Smooth muscle cell (in vitro differentiated cells): ENCODE data around the gene IBA57. TPM values are rescaled to one million over a fixed set of nuclear protein-coding genes. Genes with fewer than 3 reads are reported as not detected.
A peak's percentile ranks its signal among the peaks of the same experiment; 100 is the strongest.
"Not testable (repeated sequence)": the region's sequence is repeated elsewhere in the genome, so short reads cannot be mapped to it uniquely, and the experiment has no call there.

Experiments
- DNase-seq: peaks from one replicate; lab custom pipeline; 2025; ENCODE audit not compliant: unreplicated experiment; lab: John Stamatoyannopoulos, UW
- H2AFZ ChIP-seq: fragments of 200-600 bp; sonication (generic); 2 replicates; pipeline ENCODE4 v1.6.0; 2016; ENCODE audit warnings: antibody characterized with exemption, low read depth, mild to moderate bottlenecking
- H3F3A ChIP-seq: fragments of 200-600 bp; sonication (generic); 2 replicates; pipeline ENCODE4 v1.6.0; 2017; ENCODE audit warnings: antibody characterized with exemption, low read depth
- H3K27ac ChIP-seq: fragments of 200-600 bp; sonication (generic); 2 replicates; pipeline ENCODE4 v1.5.1; 2016; ENCODE audit warnings: low read depth, mild to moderate bottlenecking
- H3K27me3 ChIP-seq: fragments of 200-600 bp; sonication (generic); 2 replicates; pipeline ENCODE4 v1.6.1; 2016; ENCODE audit warnings: low read depth, mild to moderate bottlenecking
- H3K36me3 ChIP-seq: fragments of 200-600 bp; sonication (generic); 2 replicates; pipeline ENCODE4 v1.5.1; 2016; ENCODE audit warnings: low read depth
- H3K4me1 ChIP-seq: fragments of 200-600 bp; sonication (generic); 2 replicates; pipeline ENCODE4 v1.5.1; 2016; ENCODE audit warnings: low read depth
- H3K4me2 ChIP-seq: fragments of 200-600 bp; sonication (generic); 2 replicates; pipeline ENCODE4 v1.6.0; 2016; ENCODE audit warnings: mild to moderate bottlenecking
- H3K4me3 ChIP-seq: fragments of 200-600 bp; sonication (generic); 2 replicates; pipeline ENCODE4 v1.5.1; 2016; ENCODE audit warnings: mild to moderate bottlenecking
- H3K79me2 ChIP-seq: fragments of 200-600 bp; sonication (generic); 2 replicates; pipeline ENCODE4 v1.6.0; 2016; ENCODE audit warnings: low read depth, mild to moderate bottlenecking
- H3K9ac ChIP-seq: fragments of 200-600 bp; sonication (generic); 2 replicates; pipeline ENCODE4 v1.6.0; 2016; ENCODE audit warnings: low read depth
- H3K9me3 ChIP-seq: fragments of 200-600 bp; sonication (generic); replicated peaks from 2 replicates; pipeline ENCODE4 v1.5.1; 2016; ENCODE audit warnings: low read depth
- H4K20me1 ChIP-seq: fragments of 200-600 bp; sonication (generic); 2 replicates; pipeline ENCODE4 v1.6.0; 2016; ENCODE audit warnings: low read depth
- CTCF ChIP-seq: fragments of 200-600 bp; sonication (generic); IDR thresholded peaks from 2 replicates; pipeline ENCODE4 v1.5.1; 2017; ENCODE audit warnings: borderline replicate concordance, mild to moderate bottlenecking, antibody characterized with exemption; ENCODE audit not compliant: insufficient read depth, poor library complexity, severe bottlenecking
- WGBS: methylation state at CpG from one replicate; pipeline ENCODE4 v1.1.7; 2016; ENCODE audit warnings: low lambda C conversion rate; 5-methylcytosine and 5-hydroxymethylcytosine counted together
- polyA plus RNA-seq: library from polyadenylated mRNA; unstranded; fragments of >200 nt; fragmentation: Nextera tagmentation; extraction: Ambion mirVana; gene quantifications from 2 replicates; pipeline ENCODE4 v1.2.1, GENCODE V29; 2016
- total RNA-seq: library from RNA; depleted of rRNA; stranded (reverse); fragments of >200 nt; gene quantifications from 2 replicates; pipeline ENCODE4 v1.2.3, GENCODE V29; 2014

Gene IBA57
- total and polyA plus RNA-seq, 2 experiments from 2014 or later, result 1.6 to 1.8 TPM

- Histone ChIP-seq H3K79me2 (no peaks in the 10 kb centered on the region), H3K9ac (no peak overlapping the region), H3K9me3 (no peaks in the 10 kb centered on the region), H3K4me3 (no peak overlapping the region), H3K4me1 (no peaks in the 10 kb centered on the region), H3F3A (no peaks in the 10 kb centered on the region), H3K36me3 (no peaks in the 10 kb centered on the region), H4K20me1 (no peaks in the 10 kb centered on the region), H3K27me3 (no peaks in the 10 kb centered on the region), H3K27ac (no peak overlapping the region), H2AFZ (no peak overlapping the region), H3K4me2 (no peak overlapping the region)
- no peak for TF ChIP-seq CTCF
- 98% methylated on average over 7 of the region's 7 CpGs for WGBS
- no peak for DNase-seq
Observed at GRCh38 chr1:228226141-228226874, 60.7 kb downstream of the IBA57 start.

GRCh38 chr1:228226956-228227791 lies 61.6 kb downstream of the IBA57 start:
- Histone ChIP-seq H3K4me2 (no peak overlapping the region), H3K36me3 (peaks cover 2% of the 10 kb centered on the region), H3K9me3 (no peaks in the 10 kb centered on the region), H4K20me1 (no peaks in the 10 kb centered on the region), H2AFZ (no peak overlapping the region), H3K27me3 (no peaks in the 10 kb centered on the region), H3F3A (no peaks in the 10 kb centered on the region), H3K9ac (no peak overlapping the region), H3K79me2 (no peaks in the 10 kb centered on the region), H3K4me3 (no peak overlapping the region), H3K27ac (no peak overlapping the region), H3K4me1 (no peaks in the 10 kb centered on the region)
- DNase-seq, result no peak
- 74% methylated on average over 10 of the region's 10 CpGs for WGBS
- peak; percentile 5 for TF ChIP-seq CTCF

- not testable (repeated sequence) for H3K4me1 ChIP-seq, H3F3A ChIP-seq, DNase-seq, H3K9ac ChIP-seq, H3K9me3 ChIP-seq, H3K36me3 ChIP-seq, H3K4me2 ChIP-seq, H3K27me3 ChIP-seq, H3K79me2 ChIP-seq, H3K4me3 ChIP-seq, H2AFZ ChIP-seq, H4K20me1 ChIP-seq
- WGBS, result 84% methylated on average over 5 of the region's 5 CpGs
- H3K27ac ChIP-seq, result peak overlapping the region; percentile 76
Observed at GRCh38 chr1:228228147-228228546, 62.5 kb downstream of the IBA57 start.

GRCh38 chr1:228228601-228229074 lies 63.0 kb downstream of the IBA57 start:
- DNase-seq, result no peak
- no peak overlapping the region for H2AFZ ChIP-seq
- no peaks in the 10 kb centered on the region for H3K27me3 ChIP-seq
- H3K9me3 ChIP-seq, result peaks cover 6% of the 10 kb centered on the region
- TF ChIP-seq CTCF, result no peak
- 44% methylated on average over 5 of the region's 5 CpGs for WGBS
- H3F3A ChIP-seq, result no peaks in the 10 kb centered on the region
- no peak overlapping the region for H3K4me2 ChIP-seq
- peak overlapping the region; percentile 76 for H3K27ac ChIP-seq
- peaks cover 10% of the 10 kb centered on the region for H3K36me3 ChIP-seq
- no peaks in the 10 kb centered on the region for H3K79me2 ChIP-seq
- H3K9ac ChIP-seq, result peak overlapping the region; percentile 3
- H4K20me1 ChIP-seq, result no peaks in the 10 kb centered on the region
- H3K4me1 ChIP-seq, result no peaks in the 10 kb centered on the region
- no peak overlapping the region for H3K4me3 ChIP-seq
